ENCODE results near the gene WNT8A. TPM values are rescaled to one million over a fixed set of nuclear protein-coding genes. Genes with fewer than 3 reads are reported as not detected.

The WNT8A gene
- total RNA-seq, 1 donor from 2014 or later: not detected

DNA sequence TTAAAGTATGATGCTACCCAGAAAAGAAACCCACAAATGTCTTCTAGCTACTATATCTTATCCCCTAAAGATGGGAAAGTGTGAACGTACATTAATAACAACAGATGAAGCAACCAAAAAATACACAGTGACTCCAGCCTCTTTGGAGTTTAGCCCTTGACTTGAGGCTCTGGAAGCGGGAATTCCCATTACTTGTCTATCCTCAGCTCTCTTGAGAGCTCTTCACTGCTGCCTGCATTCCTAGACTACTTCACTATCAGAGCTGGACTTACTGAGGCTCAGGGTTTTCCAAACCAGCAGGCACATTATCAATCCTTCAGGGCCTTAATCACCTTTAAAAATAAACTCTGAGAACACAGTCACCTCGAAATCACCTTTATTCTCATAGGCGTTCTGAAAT, 56.4 kb downstream of the WNT8A start:
- no peak for DNase-seq (ENCODE audit: low read depth)

Other genes with a start within 250 kb of the WNT8A start
- gene MYOT, start 216.2 kb upstream of the WNT8A start, total RNA-seq: not detected in 2 replicates
- 0.05 TPM in 1 of 2 replicates, not detected in the other for gene PKD2L2, start 194.6 kb upstream of the WNT8A start, total RNA-seq
- gene FAM13B, start 51.0 kb upstream of the WNT8A start, total RNA-seq: 10.1 and 43.0 TPM in 2 replicates
- gene NME5, start 55.4 kb downstream of the WNT8A start, total RNA-seq: 7.1 and 17.1 TPM in 2 replicates
- 16.0 and 51.3 TPM in 2 replicates for gene BRD8, start 94.6 kb downstream of the WNT8A start, total RNA-seq
- gene KIF20A, start 95.1 kb downstream of the WNT8A start, total RNA-seq: 1.3 and 17.9 TPM in 2 replicates
- 31.8 and 35.0 TPM in 2 replicates for gene CDC23, start 129.3 kb downstream of the WNT8A start, total RNA-seq
- not detected in 2 replicates for gene GFRA3, start 190.6 kb downstream of the WNT8A start, total RNA-seq
- gene CDC25C, start 247.8 kb downstream of the WNT8A start, total RNA-seq: 0.35 and 2.6 TPM in 2 replicates

All from renal cortical epithelial cell (primary cell).